ENCODE data around the gene PPP1R13B. TPM values are rescaled to one million over a fixed set of nuclear protein-coding genes. Genes with fewer than 3 reads are reported as not detected.

Gene PPP1R13B
- total RNA-seq, 2 donors from 2014 or later = 10.0 to 10.4 TPM

DNA sequence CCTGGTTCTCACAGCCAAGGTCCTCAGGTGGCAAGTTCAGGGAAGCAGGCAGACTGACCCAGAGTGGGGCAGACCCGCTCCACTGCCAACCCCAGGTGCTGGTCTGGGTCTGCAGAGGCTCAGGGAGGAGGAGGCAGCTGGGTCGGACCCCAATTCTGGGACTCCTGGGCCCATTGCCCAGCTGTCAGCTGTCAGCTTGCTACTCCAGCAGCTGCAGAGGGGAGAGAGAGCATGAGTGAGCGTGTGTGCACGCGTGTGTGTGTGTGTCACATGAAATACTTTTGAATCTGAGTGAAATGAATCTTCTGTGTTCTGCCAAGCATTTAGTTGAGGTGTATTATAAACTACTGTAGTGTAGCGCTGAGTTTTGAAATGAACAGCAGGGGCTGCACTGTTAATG lies 162.9 kb downstream of the PPP1R13B start:
- Mint-ChIP-seq H3K9me3 (no peaks in the 10 kb centered on the region), H3K27me3 (no peaks in the 10 kb centered on the region), H3K36me3 (ENCODE audit: low read depth) (peaks cover 95% of the 10 kb centered on the region), H3K4me1 (no peaks in the 10 kb centered on the region), H3K4me3 (no peak overlapping the region), H3K27ac (no peak overlapping the region)
- no peak for ATAC-seq (replicated peaks)

Other genes starting within 250 kb of the PPP1R13B start
- 100 to 1,000 TPM; 135 to 137 TPM for gene KLC1, start 218.4 kb downstream of the PPP1R13B start, total RNA-seq
- gene XRCC3, start 132.1 kb downstream of the PPP1R13B start, total RNA-seq = 10 to 100 TPM; 36.4 to 62.4 TPM
- gene ZFYVE21, start 131.8 kb downstream of the PPP1R13B start, total RNA-seq = 10 to 100 TPM; 18.2 to 20.6 TPM
- under 1 TPM in 1 of 2 donors, not detected in 1; 0.95 TPM for gene TDRD9, start 80.9 kb upstream of the PPP1R13B start, total RNA-seq
- not detected for gene RD3L, start 95.0 kb upstream of the PPP1R13B start, total RNA-seq
- gene ASPG, start 238.1 kb upstream of the PPP1R13B start, total RNA-seq = not detected

All from activated T-helper 17 cell treated with anti-CD3 and anti-CD28 coated beads, Interleukin-2, amount 50 U/mL, for 72 hours (primary cell).